OCI-M2 (cell line): ENCODE measurements around the gene HFM1.

Experiments
- DNase-seq: peaks from one replicate; lab custom pipeline; 2025; ENCODE audit not compliant: unreplicated experiment; lab: John Stamatoyannopoulos, UW

The HFM1 gene

GRCh38 chr1:91278754-91279153, 125.9 kb downstream of the HFM1 start:
- DNase-seq, result no peak

- DNase-seq, result no peak
Observed at GRCh38 chr1:91273875-91274274, 130.8 kb downstream of the HFM1 start.

GRCh38 chr1:91261655-91262054, 143.0 kb downstream of the HFM1 start:
- DNase-seq, result no peak

GRCh38 chr1:91245435-91245834, 159.2 kb downstream of the HFM1 start:
- DNase-seq, result no peak

- no peak for DNase-seq
Observed at GRCh38 chr1:91244737-91245136, 159.9 kb downstream of the HFM1 start.

GRCh38 chr1:91243171-91243570, 161.5 kb downstream of the HFM1 start:
- DNase-seq, result no peak

- DNase-seq, result no peak
Observed at GRCh38 chr1:91234181-91234580, 170.5 kb downstream of the HFM1 start.

GRCh38 chr1:91226741-91227140, 177.9 kb downstream of the HFM1 start:
- DNase-seq, result no peak

- no peak for DNase-seq
Observed at GRCh38 chr1:91224878-91225277, 179.8 kb downstream of the HFM1 start.

- DNase-seq, result no peak
Observed at GRCh38 chr1:91221017-91221416, 183.6 kb downstream of the HFM1 start.

GRCh38 chr1:91217911-91218310, 186.7 kb downstream of the HFM1 start:
- DNase-seq, result no peak
